Endothelial cell of umbilical vein (primary cell): ENCODE data around the gene ITPR2. TPM values are rescaled to one million over a fixed set of nuclear protein-coding genes. Genes with fewer than 3 reads are reported as not detected.
"Not testable (repeated sequence)": the region's sequence is repeated elsewhere in the genome, so short reads cannot be mapped to it uniquely, and the experiment has no call there.

ENCODE experiments used
- BruUV-seq: library from RNA; stranded (reverse); fragments of 400-500 nt; replicated peaks from 2 replicates; lab custom pipeline; 2021; lab: Mats Ljungman, UMichigan
- CTCF ChIA-PET: fragments of 300-600, 350-600 bp; sonication (Branson Sonifier 250); formaldehyde crosslinking; loops from one replicate; lab custom pipeline; 2021; ENCODE audit warnings: antibody characterized with exemption, inconsistent platforms; lab: Charles Lee
- POLR2A ChIA-PET: fragments of 300-600, 350-600 bp; sonication (Branson Sonifier 250); formaldehyde crosslinking; loops from one replicate; lab custom pipeline; 2021; ENCODE audit warnings: antibody characterized with exemption, inconsistent platforms; lab: Charles Lee
- DNase-seq: peaks from one replicate; pipeline ENCODE4 v3.0.0-alpha.2; 2011; ENCODE audit warnings: low read depth, low spot score
- FAIRE-seq: peaks from 2 replicates; lab custom pipeline; 2011; peaks lifted over from hg19 to GRCh38; lab: Jason Lieb, UNC
- H2AFZ ChIP-seq: 2 replicates; pipeline ENCODE4 v1.6.0; 2012; ENCODE audit warnings: low read depth, low read length, control low read depth, inconsistent platforms
- H3K27ac ChIP-seq: 2 replicates; pipeline ENCODE4 v1.5.1; 2011; ENCODE audit warnings: low read depth, mild to moderate bottlenecking, control low read depth, low read length, moderate library complexity; ENCODE audit not compliant: insufficient read depth
- H3K27me3 ChIP-seq, 2 experiments: 2 replicates each; pipeline versions ENCODE4 v1.6.0 to v1.6.1; 2011; ENCODE audit warnings: low read length in 2 of 2, mixed read lengths in 1 of 2; ENCODE audit not compliant: control insufficient read depth in 2 of 2, insufficient read depth in 2 of 2
- H3K36me3 ChIP-seq, 2 experiments: 2 replicates in 1 of 2; 3 replicates in 1 of 2; pipeline ENCODE4 v1.5.1; 2011; ENCODE audit warnings: low read length in 2 of 2, mild to moderate bottlenecking in 1 of 2, moderate library complexity in 1 of 2; ENCODE audit not compliant: control insufficient read depth in 2 of 2, insufficient read depth in 2 of 2; ENCODE audit errors: extremely low read depth in 1 of 2
- H3K4me1 ChIP-seq: 3 replicates; pipeline ENCODE4 v1.5.1; 2011; ENCODE audit warnings: mild to moderate bottlenecking, low read length; ENCODE audit not compliant: control insufficient read depth, insufficient read depth; ENCODE audit errors: extremely low read depth
- H3K4me2 ChIP-seq: 2 replicates; pipeline ENCODE4 v1.6.1; 2011; ENCODE audit warnings: low read length, control low read depth, mixed read lengths; ENCODE audit not compliant: insufficient read depth
- H3K4me3 ChIP-seq, 3 experiments: fragments of 200-600 bp in 1 of 3; sonication (generic), shearing (Covaris generic) in 1 of 3; replicated peaks in 1 of 3; 2 replicates each; pipeline ENCODE4 v1.5.1; 2011 to 2016; ENCODE audit warnings: control low read depth in 3 of 3, low read length in 3 of 3, mild to moderate bottlenecking in 2 of 3, inconsistent platforms in 1 of 3, low read depth in 1 of 3, moderate library complexity in 1 of 3; ENCODE audit not compliant: insufficient read depth in 1 of 3
- H3K79me2 ChIP-seq: 2 replicates; pipeline ENCODE4 v1.6.0; 2012; ENCODE audit warnings: low read length, inconsistent platforms; ENCODE audit not compliant: control insufficient read depth, insufficient read depth
- H3K9ac ChIP-seq: replicated peaks from 2 replicates; pipeline ENCODE3; 2011; ENCODE audit warnings: low read length, control low read depth; ENCODE audit not compliant: insufficient read depth; ENCODE audit errors: extremely low read depth
- H3K9me1 ChIP-seq: replicated peaks from 3 replicates; pipeline ENCODE4 v1.6.0; 2011; ENCODE audit warnings: mild to moderate bottlenecking, low read length; ENCODE audit not compliant: control insufficient read depth, insufficient read depth; ENCODE audit errors: extremely low read depth
- H3K9me3 ChIP-seq: replicated peaks from 2 replicates; pipeline ENCODE4 v1.5.1; 2012; ENCODE audit warnings: low read length, inconsistent platforms; ENCODE audit not compliant: control insufficient read depth, insufficient read depth
- H4K20me1 ChIP-seq: replicated peaks from 2 replicates; pipeline ENCODE3; 2011; ENCODE audit warnings: mild to moderate bottlenecking, low read length; ENCODE audit not compliant: control insufficient read depth, insufficient read depth; ENCODE audit errors: extremely low read depth
- CTCF ChIP-seq, 2 donors: IDR thresholded peaks; 1 replicate in 1 of 2; 2 replicates in 1 of 2; pipeline ENCODE4 v1.5.1; 2011; ENCODE audit warnings: low read length in 2 of 2, mild to moderate bottlenecking in 2 of 2, moderate library complexity in 2 of 2, control low read depth in 1 of 2, inconsistent platforms in 1 of 2, low read depth in 1 of 2; ENCODE audit not compliant: insufficient read depth in 1 of 2; ENCODE audit errors: extremely low read depth in 1 of 2
- EZH2 ChIP-seq: IDR thresholded peaks from 2 replicates; pipeline ENCODE4 v1.6.1; 2012; ENCODE audit warnings: borderline replicate concordance, low read depth, mild to moderate bottlenecking, moderate library complexity, low read length, inconsistent platforms; ENCODE audit not compliant: severe bottlenecking
- FOS ChIP-seq: IDR thresholded peaks from 2 replicates; pipeline ENCODE4 v1.6.1; 2011; ENCODE audit warnings: mild to moderate bottlenecking, low read length, moderate library complexity, borderline replicate concordance; ENCODE audit not compliant: insufficient read depth
- GATA2 ChIP-seq: IDR thresholded peaks from 2 replicates; pipeline ENCODE4 v1.7.0; 2011; ENCODE audit warnings: low read depth, mild to moderate bottlenecking, moderate library complexity, mixed read lengths, low read length; ENCODE audit not compliant: insufficient read length, insufficient read depth
- POLR2A ChIP-seq: IDR thresholded peaks from 2 replicates; pipeline ENCODE4 v1.6.1; 2012; ENCODE audit warnings: low read depth, mild to moderate bottlenecking, control low read depth, low read length
- dilution Hi-C: fragments of 300-500 bp; cut with MboI; formaldehyde crosslinking; loops from one replicate; pipeline ENCODE4 v1.15.0; 2019; ENCODE audit warnings: low sequenced_read_pairs; ENCODE audit not compliant: extremely low pct_ligation_motif_present
- intact Hi-C: fragments of 100-400 bp; cut with micrococcal nuclease; formaldehyde crosslinking; loops from one replicate; pipeline ENCODE4 v1.10.0; 2022
- polyA plus RNA-seq, 4 experiments: library from polyadenylated mRNA; depleted of rRNA in 3 of 4; stranded (reverse) in 3 of 4; unstranded in 1 of 4; fragments of >200 nt; gene quantifications; 2 replicates each; pipeline versions ENCODE4 v1.2.1 to v1.2.3, GENCODE V29; 2011 to 2012; ENCODE audit warnings: missing spikeins in 1 of 4
- total RNA-seq: library from RNA; stranded (reverse); gene quantifications from 2 replicates; pipeline ENCODE4 v1.2.3, GENCODE V29; 2021

The ITPR2 gene
- total and polyA plus RNA-seq, 2 donors (not counting 3 experiments of a cell fraction or from before 2014, with no cell fraction given), result 16.2 to 86.8 TPM

GRCh38 chr12:26434299-26435068 lies 398.5 kb downstream of the ITPR2 start:
- Histone ChIP-seq H4K20me1 (no peaks in the 10 kb centered on the region), H3K36me3 (no peaks in the 10 kb centered on the region), H3K4me2 (no peak overlapping the region), H3K27me3 (no peaks in the 10 kb centered on the region), H3K4me3 (no peak overlapping the region), H3K27ac (no peak overlapping the region), H3K9me1 (peaks cover 2% of the 10 kb centered on the region), H3K4me1 (no peaks in the 10 kb centered on the region), H3K9me3 (no peaks in the 10 kb centered on the region), H3K9ac (no peak overlapping the region), H2AFZ (no peak overlapping the region), H3K79me2 (no peaks in the 10 kb centered on the region)
- POLR2A ChIA-PET, result no interaction called here
- BruUV-seq, result no TSS peak
- intact Hi-C loops (loop anchor here (1.0 to 10.0 kb wide), 6 partner anchors 180 to 450 kb away; no protein-coding TSS in a partner anchor), dilution Hi-C loops (no loop called here)
- DNase-seq (peak; percentile 69), FAIRE-seq (peak; percentile 67)
- CTCF ChIA-PET, result interaction anchor here (1.5 to 1.9 kb wide), 2 partner anchors 267 kb away, joined by 5 to 9 read pairs; no protein-coding TSS in a partner anchor
- no peak for TF ChIP-seq POLR2A
- TF ChIP-seq GATA2, result no peak
- no peak for TF ChIP-seq FOS
- TF ChIP-seq EZH2, result no peak
- peak; percentile 62 to 73 for TF ChIP-seq CTCF (IDR thresholded peaks at IDR 0.05; ENCODE audit: extremely low read depth in 1 of 2, insufficient read depth in 1 of 2, low read depth in 1 of 2, low read length in 2 of 2)

- DNase-seq, H4K20me1 ChIP-seq, FAIRE-seq, H3K9me1 ChIP-seq, H3K36me3 ChIP-seq, POLR2A ChIA-PET, H3K9me3 ChIP-seq, BruUV-seq, H3K4me2 ChIP-seq, H2AFZ ChIP-seq, H3K27me3 ChIP-seq, H3K9ac ChIP-seq, H3K4me1 ChIP-seq, H3K79me2 ChIP-seq, dilution Hi-C loops, H3K27ac ChIP-seq, H3K4me3 ChIP-seq: not testable (repeated sequence)
- CTCF ChIA-PET, result interaction anchor here (1.4 to 1.6 kb wide), 3 partner anchors 60 to 314 kb away, joined by 3 to 5 read pairs (median 4); no protein-coding TSS in a partner anchor
- intact Hi-C loops, result loop anchor here (1.0 to 10.0 kb wide), 6 partner anchors 181 to 451 kb away; no protein-coding TSS in a partner anchor
These were observed 399.3 kb downstream of the ITPR2 start for GRCh38 chr12:26433701-26434100.
